PFSK-1 (cell line): ENCODE measurements around the gene COPB2.

ENCODE experiments used
- FOXP2 ChIP-seq: optimal IDR thresholded peaks from 2 replicates; pipeline ENCODE3; 2011; ENCODE audit warnings: borderline replicate concordance, control low read depth, inconsistent platforms; ENCODE audit not compliant: insufficient read depth; ENCODE audit errors: extremely low read length, extremely low read depth
- POLR2AphosphoS5 ChIP-seq: IDR thresholded peaks from 2 replicates; pipeline ENCODE4 v1.6.1; 2012; ENCODE audit warnings: low read depth, mild to moderate bottlenecking, control low read depth, low read length, moderate library complexity
- REST ChIP-seq, 2 experiments: IDR thresholded peaks; 2 replicates each; pipeline versions ENCODE4 v1.6.1 to v1.8.0; 2011 to 2012; ENCODE audit warnings: low read depth in 2 of 2, low read length in 2 of 2, control low read depth in 1 of 2, inconsistent platforms in 1 of 2, mild to moderate bottlenecking in 1 of 2, moderate library complexity in 1 of 2; ENCODE audit not compliant: insufficient read depth in 1 of 2
- SIN3A ChIP-seq: IDR thresholded peaks from 2 replicates; pipeline ENCODE4 v1.6.1; 2012; ENCODE audit warnings: mild to moderate bottlenecking, low read length, moderate library complexity, borderline replicate concordance; ENCODE audit not compliant: insufficient read depth
- TAF1 ChIP-seq: IDR thresholded peaks from 2 replicates; pipeline ENCODE4 v1.6.1; 2012; ENCODE audit warnings: low read length, control low read depth, borderline replicate concordance; ENCODE audit not compliant: insufficient read depth

GRCh38 chr3:139326707-139327106 is 62.7 kb downstream of the COPB2 start:
- no peak for TF ChIP-seq REST (IDR thresholded peaks at IDR 0.05; ENCODE audit: insufficient read depth in 1 of 2, low read depth in 2 of 2, low read length in 2 of 2)
- TF ChIP-seq TAF1 = no peak
- TF ChIP-seq POLR2AphosphoS5 = no peak
- no peak for TF ChIP-seq SIN3A
- TF ChIP-seq FOXP2 = no peak
